NCI-H524 (cell line): ENCODE measurements around the gene NCAPH2.
A peak's percentile ranks its signal among the peaks of the same experiment; 100 is the strongest.

Source experiments
- DNase-seq, 2 experiments: peaks; one replicate each; lab custom pipeline; 2025; lab: John Stamatoyannopoulos, UW

NCAPH2 gene

DNA sequence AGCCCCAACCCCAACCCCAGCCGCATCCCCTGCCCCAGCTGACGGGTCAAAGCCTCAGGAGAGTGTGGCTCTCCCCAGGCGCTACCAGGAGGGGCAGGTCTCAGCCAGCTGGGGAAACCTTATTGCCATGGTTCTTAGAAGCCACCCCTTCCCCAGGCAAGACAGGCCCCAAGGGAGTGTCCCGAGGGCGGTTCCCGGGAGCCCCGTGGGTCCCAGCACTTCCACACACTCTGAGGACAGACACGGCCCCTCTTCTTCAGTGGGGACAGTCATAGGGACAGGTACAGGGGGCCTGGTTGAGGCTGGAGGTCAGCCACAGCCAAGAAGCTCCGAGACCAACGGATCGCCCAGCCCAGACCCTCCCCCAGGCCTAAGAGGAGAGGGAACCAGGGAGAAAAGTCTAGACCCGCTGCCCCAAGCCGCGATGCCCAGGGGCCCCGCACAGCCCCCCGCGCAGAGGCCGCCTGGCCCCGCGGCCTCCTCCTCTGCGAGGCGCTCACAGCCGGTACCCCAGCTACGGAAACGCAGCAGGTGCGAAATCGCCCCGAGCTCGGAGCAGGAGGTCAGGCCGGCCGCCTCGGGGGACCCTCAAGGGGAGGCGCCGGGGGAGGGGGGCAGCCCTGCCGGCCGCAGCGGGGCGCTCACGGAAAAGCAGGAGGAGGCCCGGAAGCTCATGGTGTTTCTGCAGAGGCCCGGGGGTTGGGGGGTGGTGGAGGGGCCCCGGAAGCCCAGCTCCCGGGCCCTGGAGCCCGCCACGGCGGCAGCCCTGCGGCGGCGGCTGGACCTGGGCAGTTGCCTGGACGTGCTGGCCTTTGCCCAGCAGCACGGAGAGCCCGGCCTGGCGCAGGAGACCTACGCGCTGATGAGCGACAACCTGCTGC, 40.3 kb downstream of the NCAPH2 start:
- peak in 1 of 2 experiments; percentile 31 for DNase-seq

- no peak for DNase-seq
Measured at GRCh38 chr22:50548921-50549790, 41.1 kb downstream of the NCAPH2 start.

GRCh38 chr22:50550395-50550794, 42.4 kb downstream of the NCAPH2 start:
- DNase-seq, result no peak

GRCh38 chr22:50551160-50551752, 43.2 kb downstream of the NCAPH2 start:
- DNase-seq, result peak in 1 of 2 experiments; percentile 71

DNA sequence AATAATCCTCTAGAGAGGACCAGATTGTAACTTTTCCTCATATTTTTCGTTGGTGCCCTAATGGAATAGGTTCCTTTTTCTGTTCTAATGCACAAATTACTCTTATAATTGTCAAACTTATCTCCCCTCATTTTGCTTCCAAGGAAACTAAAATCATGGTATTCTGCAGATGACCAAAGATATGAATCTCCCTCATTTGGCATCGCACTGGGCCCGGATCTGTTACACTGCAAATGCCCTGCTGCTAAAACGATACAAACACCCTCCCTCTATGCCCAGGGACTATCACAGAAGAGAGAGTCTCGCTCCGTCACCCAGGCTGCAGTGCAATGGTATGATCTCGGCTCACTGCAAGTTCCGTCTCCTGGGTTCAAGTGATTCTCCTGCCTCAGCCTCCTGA, 45.3 kb downstream of the NCAPH2 start:
- no peak for DNase-seq

GRCh38 chr22:50556703-50557102, 48.7 kb downstream of the NCAPH2 start:
- DNase-seq, result peak in 1 of 2 experiments; percentile 29

GRCh38 chr22:50560034-50560433, 52.0 kb downstream of the NCAPH2 start:
- no peak for DNase-seq

- no peak for DNase-seq
Measured at GRCh38 chr22:50561401-50562358, 53.7 kb downstream of the NCAPH2 start.

DNA sequence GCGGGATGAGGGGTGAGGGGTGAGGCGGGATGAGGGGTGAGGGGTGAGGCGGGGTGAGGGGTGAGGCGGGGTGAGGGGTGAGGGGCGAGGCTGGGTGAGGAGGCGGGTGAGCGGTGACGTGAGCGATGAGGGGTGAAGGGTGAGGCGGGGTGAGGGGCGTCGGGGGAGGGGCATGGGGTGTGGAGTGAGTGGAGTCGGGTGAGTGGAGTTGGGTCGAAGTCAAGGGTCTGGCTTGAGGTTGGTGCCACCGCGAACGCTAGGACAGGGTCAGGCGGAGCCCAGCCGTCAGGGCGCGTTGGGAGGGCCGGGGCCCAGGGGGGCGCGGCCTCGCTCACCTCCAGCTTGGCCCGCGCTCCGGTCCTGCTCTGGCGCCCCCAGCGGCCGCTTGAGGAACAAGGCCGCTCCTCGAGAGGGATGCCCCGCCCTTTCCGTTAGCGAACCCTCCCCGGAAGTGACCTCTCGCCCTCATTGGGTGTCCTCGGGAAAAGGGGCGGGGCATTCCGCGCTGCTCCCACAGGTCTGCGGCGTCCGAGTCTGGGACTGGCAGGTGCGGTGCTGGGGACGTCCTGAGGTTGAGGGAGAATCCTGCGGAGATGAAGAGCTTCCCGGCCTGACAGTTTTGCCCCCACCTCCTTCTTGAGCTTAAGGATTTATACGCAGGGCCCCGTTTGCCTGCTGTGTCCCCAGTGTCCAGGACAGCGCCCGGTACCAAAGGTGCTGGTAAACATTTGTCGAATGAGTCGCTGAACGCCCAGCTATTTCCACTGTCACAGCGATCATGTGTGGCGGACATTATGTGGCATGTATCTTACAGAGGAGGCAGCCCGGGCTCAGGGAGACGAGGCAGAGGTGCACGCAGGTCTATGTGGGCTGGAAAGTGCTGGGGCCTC, 54.7 kb downstream of the NCAPH2 start, which contains the start of gene SYCE3:
TSS of gene SYCE3 (minus strand) at position 397 of the 890 bp plus-strand sequence. CDS start 6,514 bp downstream, outside the sequence.
- DNase-seq, result peak; percentile 83 to 96

DNA sequence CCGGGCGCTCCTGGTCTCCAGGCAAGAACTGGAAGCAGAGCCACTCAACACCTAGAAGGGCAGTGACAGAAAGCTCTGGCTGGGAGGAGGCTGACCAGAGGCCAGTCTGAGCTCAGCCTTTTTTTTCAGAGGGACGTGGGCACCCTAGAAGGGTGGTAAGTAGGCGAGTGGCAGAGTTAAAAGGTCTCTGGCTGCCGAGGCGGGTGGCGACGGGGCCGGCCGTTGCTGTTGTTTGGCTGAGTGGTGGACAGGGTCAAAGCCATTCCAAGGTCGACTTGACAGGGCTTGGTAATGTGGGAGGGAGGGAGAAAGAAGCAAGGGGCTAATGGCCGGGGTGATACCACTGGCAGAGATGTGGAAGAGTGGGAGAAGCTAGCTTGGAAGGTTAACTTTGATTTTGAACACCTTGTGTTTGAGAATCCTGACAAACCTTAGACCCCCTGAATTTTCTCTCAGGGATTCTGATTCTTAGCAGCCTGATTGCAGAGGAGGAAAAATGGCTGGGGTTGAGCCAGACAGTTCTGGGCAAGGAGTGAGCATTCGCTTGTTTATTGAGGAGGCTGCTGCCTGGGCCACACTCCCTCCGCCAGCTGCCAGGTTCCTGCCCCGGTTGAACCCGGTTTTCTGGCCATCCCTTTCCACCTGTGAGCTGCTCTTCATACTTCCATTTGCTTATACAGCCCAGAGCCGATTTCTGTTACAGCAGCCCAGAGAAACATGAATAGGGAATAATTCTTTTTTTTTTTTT, 55.6 kb downstream of the NCAPH2 start:
- no peak for DNase-seq

- DNase-seq, result no peak
Measured at GRCh38 chr22:50564289-50564688, 56.3 kb downstream of the NCAPH2 start.

- peak; percentile 34 to 60 for DNase-seq
Measured at GRCh38 chr22:50567721-50568252, 59.8 kb downstream of the NCAPH2 start.

GRCh38 chr22:50568626-50569025, 60.6 kb downstream of the NCAPH2 start:
- DNase-seq, result no peak

DNA sequence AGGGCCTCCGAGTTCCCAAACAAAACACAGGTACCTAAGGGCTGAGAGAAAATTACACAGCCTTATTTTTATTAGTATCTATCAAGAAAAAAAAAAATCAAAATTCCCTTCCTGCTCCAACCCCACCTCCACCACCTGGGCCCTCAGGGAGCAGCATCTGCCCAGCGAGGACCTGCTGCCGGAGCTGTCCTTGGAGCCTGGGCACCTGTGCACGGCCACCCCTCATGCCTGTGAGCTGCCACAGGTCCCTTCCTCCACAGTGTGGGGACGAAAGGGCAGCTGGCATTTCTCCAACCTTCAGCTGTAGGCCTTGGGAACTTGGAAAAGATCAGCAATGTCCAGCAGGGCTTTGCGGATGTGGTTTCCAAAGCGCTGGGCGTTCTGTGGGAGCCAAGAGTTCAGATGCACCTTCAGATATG, 61.0 kb downstream of the NCAPH2 start:
- DNase-seq, result no peak

DNA sequence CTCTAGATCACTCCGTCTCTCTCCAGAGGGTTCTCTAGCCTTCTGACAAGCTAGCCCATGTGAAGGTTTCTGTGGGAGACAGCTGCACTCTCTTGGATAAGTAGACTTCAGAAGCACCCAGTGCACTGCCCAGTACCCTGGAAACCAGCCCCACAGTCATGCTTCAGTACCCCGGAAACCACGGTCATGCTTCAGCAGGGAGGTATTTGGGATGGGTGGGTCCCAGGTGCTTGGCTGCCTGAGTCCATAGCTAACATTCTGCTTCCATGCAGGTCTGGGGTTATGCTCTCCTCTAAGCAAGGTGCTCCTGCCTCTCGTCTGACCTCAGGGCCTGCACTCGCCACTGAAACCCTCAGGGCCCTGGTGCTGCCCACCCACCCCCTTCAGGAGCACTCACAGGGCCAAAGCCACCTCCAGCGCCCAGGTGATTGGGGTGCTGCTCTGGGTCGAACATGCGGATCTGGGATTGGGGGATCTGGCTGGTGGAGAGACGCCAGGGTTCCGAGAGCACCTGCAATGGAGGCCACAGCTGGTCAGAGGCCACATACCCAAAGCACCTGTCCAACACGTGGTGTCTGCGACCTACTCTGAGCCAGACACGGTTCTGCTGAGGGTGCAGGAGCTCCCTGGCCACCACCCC, 62.0 kb downstream of the NCAPH2 start:
- no peak for DNase-seq

DNA sequence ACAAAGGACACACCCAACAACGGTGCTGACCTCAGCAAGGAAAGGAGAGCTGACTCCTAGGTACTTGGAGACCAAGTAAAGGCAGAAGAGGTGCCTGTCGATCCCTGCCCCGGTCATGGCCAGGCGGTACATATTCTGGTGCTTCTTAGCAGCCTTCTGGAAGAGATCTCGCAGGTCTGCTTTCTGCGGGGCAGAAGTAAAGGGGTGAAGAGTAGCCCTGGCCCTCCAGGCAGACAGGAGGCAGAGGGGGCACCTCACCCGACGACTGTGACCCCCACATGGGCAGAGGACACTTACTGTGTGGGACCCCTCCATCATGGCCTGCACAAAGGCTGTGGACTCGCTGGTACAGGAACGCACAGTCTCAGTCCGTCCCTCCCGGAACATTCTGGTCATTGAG, 62.8 kb downstream of the NCAPH2 start:
- DNase-seq, result no peak

DNA sequence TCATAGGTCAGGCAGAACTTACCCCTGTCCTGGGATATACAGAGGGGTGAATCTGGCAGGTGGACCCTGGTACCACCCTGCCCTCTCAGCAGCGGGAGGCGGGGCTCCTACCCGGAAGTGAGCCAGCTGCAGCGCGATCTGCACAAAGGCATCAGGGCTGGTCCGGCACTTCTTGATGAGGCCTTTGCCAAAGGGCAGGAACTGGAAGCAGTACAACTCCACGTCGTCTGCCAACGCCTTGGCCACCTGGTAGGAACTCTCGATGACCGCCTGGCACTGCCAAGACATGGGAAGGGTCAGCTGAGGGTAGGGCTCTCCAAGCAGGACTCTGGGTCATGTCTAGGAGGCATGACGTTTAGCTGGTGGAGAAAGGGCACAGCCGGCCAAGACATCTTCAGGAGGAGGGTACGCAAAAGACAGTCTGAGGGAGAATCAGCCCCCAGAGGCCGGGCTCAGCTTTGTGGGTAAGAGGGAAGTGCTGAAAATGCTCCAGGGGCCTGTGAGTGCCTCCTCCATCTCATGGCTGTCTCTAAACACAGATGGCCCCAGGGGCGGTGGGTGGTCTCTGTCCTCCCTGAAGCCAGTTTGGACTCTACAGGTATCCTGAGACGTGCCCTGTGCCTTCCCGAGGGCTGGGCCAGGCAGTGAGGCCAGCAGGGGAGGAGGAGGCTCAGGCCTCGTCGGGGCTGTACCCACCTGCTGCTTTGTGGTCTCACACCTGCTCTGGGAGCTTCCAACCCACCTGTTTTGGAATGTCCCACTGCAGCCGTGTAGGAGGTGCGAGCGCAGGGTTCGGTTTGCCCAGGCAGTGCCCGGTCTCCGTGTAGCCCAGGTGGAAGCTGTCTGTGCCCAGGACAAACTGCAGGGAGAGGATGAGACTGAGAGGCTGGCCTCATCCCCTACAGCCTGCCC, 63.5 kb downstream of the NCAPH2 start:
- no peak for DNase-seq
